OCI-LY1 (cell line): Measurements from ENCODE around the gene OR5B21.

Experiments used
- H2AFZ ChIP-seq: fragments of 200-600 bp; sonication (generic), shearing (Covaris generic); 2 replicates; pipeline ENCODE4 v1.6.0; 2014; ENCODE audit warnings: antibody characterized with exemption, mild to moderate bottlenecking, low read length
- H3F3A ChIP-seq: fragments of 200-600 bp; sonication (generic), shearing (Covaris generic); 2 replicates; pipeline ENCODE4 v1.6.0; 2014; ENCODE audit warnings: mild to moderate bottlenecking, antibody characterized with exemption, low read length, moderate library complexity; ENCODE audit not compliant: insufficient read depth
- H3K27ac ChIP-seq: fragments of 200-600 bp; sonication (generic); 2 replicates; pipeline ENCODE4 v1.5.1; 2014; ENCODE audit warnings: low read length, mixed run types, mild to moderate bottlenecking, low read depth; ENCODE audit not compliant: poor library complexity, severe bottlenecking
- H3K27me3 ChIP-seq: fragments of 200-600 bp; sonication (generic); 2 replicates; pipeline ENCODE4 v1.6.0; 2014; ENCODE audit warnings: antibody characterized with exemption, mild to moderate bottlenecking, low read length, moderate library complexity; ENCODE audit not compliant: insufficient read depth
- H3K36me3 ChIP-seq: fragments of 200-600 bp; sonication (generic); 2 replicates; pipeline ENCODE4 v1.6.1; 2014; ENCODE audit warnings: mild to moderate bottlenecking, antibody characterized with exemption, low read length, moderate library complexity, mixed read lengths; ENCODE audit not compliant: insufficient read depth
- H3K4me1 ChIP-seq: fragments of 200-600 bp; sonication (generic); 2 replicates; pipeline ENCODE4 v1.5.1; 2014; ENCODE audit warnings: mild to moderate bottlenecking, low read length, moderate library complexity; ENCODE audit not compliant: insufficient read depth, severe bottlenecking
- H3K4me2 ChIP-seq: fragments of 200-600 bp; sonication (generic), shearing (Covaris generic); 2 replicates; pipeline ENCODE4 v1.6.1; 2014; ENCODE audit warnings: low read length
- H3K4me3 ChIP-seq: fragments of 200-600 bp; sonication (generic); 2 replicates; pipeline ENCODE4 v1.5.1; 2014; ENCODE audit warnings: low read length, low read depth, mild to moderate bottlenecking, mixed read lengths; ENCODE audit not compliant: poor library complexity, severe bottlenecking
- H3K79me2 ChIP-seq: fragments of 200-600 bp; shearing (Covaris generic); 2 replicates; pipeline ENCODE4 v1.6.1; 2016; ENCODE audit warnings: mixed run types, low read length, mixed read lengths; ENCODE audit not compliant: insufficient read depth
- H3K9ac ChIP-seq: fragments of 200-600 bp; sonication (generic), shearing (Covaris generic); 2 replicates; pipeline ENCODE4 v1.6.1; 2014; ENCODE audit warnings: mild to moderate bottlenecking, low read length, mixed read lengths
- H3K9me2 ChIP-seq: fragments of 200-600 bp; sonication (generic), shearing (Covaris generic); 2 replicates; pipeline ENCODE4 v1.6.1; 2014; ENCODE audit warnings: low read depth, mild to moderate bottlenecking, low read length, mixed read lengths
- H3K9me3 ChIP-seq: fragments of 200-600 bp; shearing (Covaris generic); 2 replicates; pipeline ENCODE4 v1.6.1; 2014; ENCODE audit warnings: low read length, mixed read lengths
- H4K20me1 ChIP-seq: fragments of 200-600 bp; sonication (generic), shearing (Covaris generic); 2 replicates; pipeline ENCODE4 v1.6.0; 2016; ENCODE audit warnings: mild to moderate bottlenecking, low read length; ENCODE audit not compliant: insufficient read depth
- CTCF ChIP-seq: fragments of 200-600 bp; sonication (generic), shearing (Covaris generic); IDR thresholded peaks from 2 replicates; pipeline ENCODE4 v1.5.1; 2017; ENCODE audit warnings: mild to moderate bottlenecking, antibody characterized with exemption, low read length, moderate library complexity, mixed read lengths
- EZH2 ChIP-seq: fragments of 200-600 bp; sonication (generic), shearing (Covaris generic); IDR thresholded peaks from 2 replicates; pipeline ENCODE4 v1.8.0; 2017; ENCODE audit warnings: borderline replicate concordance, mixed run types, mild to moderate bottlenecking, antibody characterized with exemption, low read length, moderate library complexity, mixed read lengths

OR5B21 gene

GRCh38 chr11:58495906-58496305, 12.0 kb downstream of the OR5B21 start:
- Histone ChIP-seq H3K9ac (no peak overlapping the region), H2AFZ (no peak overlapping the region), H3K79me2 (no peaks in the 10 kb centered on the region), H3K27ac (no peak overlapping the region), H4K20me1 (no peaks in the 10 kb centered on the region), H3F3A (no peaks in the 10 kb centered on the region), H3K9me2 (no peaks in the 10 kb centered on the region), H3K4me2 (no peak overlapping the region), H3K9me3 (no peaks in the 10 kb centered on the region), H3K4me3 (no peak overlapping the region), H3K27me3 (no peaks in the 10 kb centered on the region), H3K4me1 (no peaks in the 10 kb centered on the region), H3K36me3 (no peaks in the 10 kb centered on the region)
- TF ChIP-seq EZH2 = no peak
- no peak for TF ChIP-seq CTCF

GRCh38 chr11:58494101-58494500, 13.8 kb downstream of the OR5B21 start:
- H3K4me1 ChIP-seq = no peaks in the 10 kb centered on the region
- TF ChIP-seq CTCF (no peak), EZH2 (no peak)
- H3K9ac ChIP-seq = no peak overlapping the region
- no peak overlapping the region for H3K4me3 ChIP-seq
- no peaks in the 10 kb centered on the region for H3K27me3 ChIP-seq
- no peaks in the 10 kb centered on the region for H4K20me1 ChIP-seq
- no peaks in the 10 kb centered on the region for H3K36me3 ChIP-seq
- no peaks in the 10 kb centered on the region for H3F3A ChIP-seq
- H3K9me3 ChIP-seq = no peaks in the 10 kb centered on the region
- H3K4me2 ChIP-seq = no peak overlapping the region
- H3K79me2 ChIP-seq = no peaks in the 10 kb centered on the region
- H2AFZ ChIP-seq = no peak overlapping the region
- no peak overlapping the region for H3K27ac ChIP-seq
- no peaks in the 10 kb centered on the region for H3K9me2 ChIP-seq

GRCh38 chr11:58493676-58494075, 14.2 kb downstream of the OR5B21 start:
- Histone ChIP-seq H3K4me1 (no peaks in the 10 kb centered on the region), H3K9ac (no peak overlapping the region), H3K9me3 (no peaks in the 10 kb centered on the region), H3K27me3 (no peaks in the 10 kb centered on the region), H3F3A (no peaks in the 10 kb centered on the region), H3K27ac (no peak overlapping the region), H3K36me3 (no peaks in the 10 kb centered on the region), H3K9me2 (no peaks in the 10 kb centered on the region), H3K79me2 (no peaks in the 10 kb centered on the region), H3K4me2 (no peak overlapping the region), H4K20me1 (no peaks in the 10 kb centered on the region), H3K4me3 (no peak overlapping the region), H2AFZ (no peak overlapping the region)
- TF ChIP-seq EZH2 = no peak
- no peak for TF ChIP-seq CTCF
